ENCODE data around the gene CHST2.

Gene CHST2

GRCh38 chr3:143084856-143085731, 34.5 kb upstream of the CHST2 start:
- no peaks in the 10 kb centered on the region for H3K27me3 ChIP-seq (ENCODE audit: control insufficient read depth, insufficient read depth, low read length)
- no peak overlapping the region for H3K4me3 ChIP-seq (ENCODE audit: low read length)
- H3K27ac ChIP-seq (ENCODE audit: low read depth, low read length) = no peak overlapping the region
- H3K4me1 ChIP-seq (ENCODE audit: control insufficient read depth, insufficient read depth, low read length) = no peaks in the 10 kb centered on the region
- no peaks in the 10 kb centered on the region for H3K36me3 ChIP-seq (ENCODE audit: control insufficient read depth, insufficient read depth, low read length)
- H3K9ac ChIP-seq (ENCODE audit: low read length) = no peak overlapping the region

GRCh38 chr3:143088835-143089234, 30.7 kb upstream of the CHST2 start:
- Histone ChIP-seq H3K4me3 (ENCODE audit: low read length) (no peak overlapping the region), H3K27me3 (ENCODE audit: control insufficient read depth, insufficient read depth, low read length) (no peaks in the 10 kb centered on the region), H3K36me3 (ENCODE audit: control insufficient read depth, insufficient read depth, low read length) (no peaks in the 10 kb centered on the region), H3K27ac (ENCODE audit: low read depth, low read length) (no peak overlapping the region), H3K9ac (ENCODE audit: low read length) (no peak overlapping the region), H3K4me1 (ENCODE audit: control insufficient read depth, insufficient read depth, low read length) (no peaks in the 10 kb centered on the region)

- Histone ChIP-seq H3K4me1 (ENCODE audit: control insufficient read depth, insufficient read depth, low read length) (no peaks in the 10 kb centered on the region), H3K36me3 (ENCODE audit: control insufficient read depth, insufficient read depth, low read length) (no peaks in the 10 kb centered on the region), H3K4me3 (ENCODE audit: low read length) (no peak overlapping the region), H3K27me3 (ENCODE audit: control insufficient read depth, insufficient read depth, low read length) (no peaks in the 10 kb centered on the region), H3K27ac (ENCODE audit: low read depth, low read length) (no peak overlapping the region), H3K9ac (ENCODE audit: low read length) (no peak overlapping the region)
These were observed 29.6 kb upstream of the CHST2 start for GRCh38 chr3:143089965-143090364.

- H3K36me3 ChIP-seq (ENCODE audit: control insufficient read depth, insufficient read depth, low read length) = no peaks in the 10 kb centered on the region
- H3K9ac ChIP-seq (ENCODE audit: low read length) = no peak overlapping the region
- no peak overlapping the region for H3K27ac ChIP-seq (ENCODE audit: low read depth, low read length)
- H3K27me3 ChIP-seq (ENCODE audit: control insufficient read depth, insufficient read depth, low read length) = no peaks in the 10 kb centered on the region
- H3K4me1 ChIP-seq (ENCODE audit: control insufficient read depth, insufficient read depth, low read length) = no peaks in the 10 kb centered on the region
- H3K4me3 ChIP-seq (ENCODE audit: low read length) = no peak overlapping the region
These were observed 29.1 kb upstream of the CHST2 start for GRCh38 chr3:143090486-143090885.

- Histone ChIP-seq H3K36me3 (ENCODE audit: control insufficient read depth, insufficient read depth, low read length) (no peaks in the 10 kb centered on the region), H3K27ac (ENCODE audit: low read depth, low read length) (no peak overlapping the region)
These were observed 28.4 kb upstream of the CHST2 start for GRCh38 chr3:143090976-143091837.

GRCh38 chr3:143092191-143092590, 27.4 kb upstream of the CHST2 start:
- H3K27me3 ChIP-seq (ENCODE audit: control insufficient read depth, insufficient read depth, low read length) = no peaks in the 10 kb centered on the region
- no peaks in the 10 kb centered on the region for H3K4me1 ChIP-seq (ENCODE audit: control insufficient read depth, insufficient read depth, low read length)
- H3K27ac ChIP-seq (ENCODE audit: low read depth, low read length) = no peak overlapping the region
- no peak overlapping the region for H3K9ac ChIP-seq (ENCODE audit: low read length)
- no peaks in the 10 kb centered on the region for H3K36me3 ChIP-seq (ENCODE audit: control insufficient read depth, insufficient read depth, low read length)
- H3K4me3 ChIP-seq (ENCODE audit: low read length) = no peak overlapping the region

More at GRCh38 chr3:143090976-143091837, 28.4 kb upstream of the CHST2 start:
- Histone ChIP-seq H3K4me1 (ENCODE audit: control insufficient read depth, insufficient read depth, low read length) (no peaks in the 10 kb centered on the region), H3K27me3 (ENCODE audit: control insufficient read depth, insufficient read depth, low read length) (no peaks in the 10 kb centered on the region), H3K9ac (ENCODE audit: low read length) (no peak overlapping the region), H3K4me3 (ENCODE audit: low read length) (no peak overlapping the region)

GRCh38 chr3:143095813-143096212, 23.8 kb upstream of the CHST2 start:
- Histone ChIP-seq H3K27me3 (ENCODE audit: control insufficient read depth, insufficient read depth, low read length) (no peaks in the 10 kb centered on the region), H3K27ac (ENCODE audit: low read depth, low read length) (no peak overlapping the region), H3K4me3 (ENCODE audit: low read length) (no peak overlapping the region), H3K4me1 (ENCODE audit: control insufficient read depth, insufficient read depth, low read length) (no peaks in the 10 kb centered on the region), H3K9ac (ENCODE audit: low read length) (no peak overlapping the region), H3K36me3 (ENCODE audit: control insufficient read depth, insufficient read depth, low read length) (no peaks in the 10 kb centered on the region)

GRCh38 chr3:143098032-143098764, 21.4 kb upstream of the CHST2 start:
- Histone ChIP-seq H3K27ac (ENCODE audit: low read depth, low read length) (no peak overlapping the region), H3K4me1 (ENCODE audit: control insufficient read depth, insufficient read depth, low read length) (no peaks in the 10 kb centered on the region), H3K9ac (ENCODE audit: low read length) (no peak overlapping the region), H3K27me3 (ENCODE audit: control insufficient read depth, insufficient read depth, low read length) (no peaks in the 10 kb centered on the region), H3K36me3 (ENCODE audit: control insufficient read depth, insufficient read depth, low read length) (no peaks in the 10 kb centered on the region), H3K4me3 (ENCODE audit: low read length) (no peak overlapping the region)

- Histone ChIP-seq H3K36me3 (ENCODE audit: control insufficient read depth, insufficient read depth, low read length) (no peaks in the 10 kb centered on the region), H3K4me3 (ENCODE audit: low read length) (no peak overlapping the region), H3K27ac (ENCODE audit: low read depth, low read length) (no peak overlapping the region), H3K4me1 (ENCODE audit: control insufficient read depth, insufficient read depth, low read length) (no peaks in the 10 kb centered on the region), H3K9ac (ENCODE audit: low read length) (no peak overlapping the region), H3K27me3 (ENCODE audit: control insufficient read depth, insufficient read depth, low read length) (no peaks in the 10 kb centered on the region)
These were observed 20.4 kb upstream of the CHST2 start for GRCh38 chr3:143099210-143099609.

- no peaks in the 10 kb centered on the region for H3K27me3 ChIP-seq (ENCODE audit: control insufficient read depth, insufficient read depth, low read length)
- no peak overlapping the region for H3K9ac ChIP-seq (ENCODE audit: low read length)
- no peaks in the 10 kb centered on the region for H3K4me1 ChIP-seq (ENCODE audit: control insufficient read depth, insufficient read depth, low read length)
- H3K4me3 ChIP-seq (ENCODE audit: low read length) = no peak overlapping the region
- no peaks in the 10 kb centered on the region for H3K36me3 ChIP-seq (ENCODE audit: control insufficient read depth, insufficient read depth, low read length)
- H3K27ac ChIP-seq (ENCODE audit: low read depth, low read length) = no peak overlapping the region
These were observed 19.9 kb upstream of the CHST2 start for GRCh38 chr3:143099690-143100089.

GRCh38 chr3:143100451-143100850, 19.1 kb upstream of the CHST2 start:
- H3K9ac ChIP-seq (ENCODE audit: low read length) = no peak overlapping the region
- no peaks in the 10 kb centered on the region for H3K36me3 ChIP-seq (ENCODE audit: control insufficient read depth, insufficient read depth, low read length)
- H3K4me1 ChIP-seq (ENCODE audit: control insufficient read depth, insufficient read depth, low read length) = no peaks in the 10 kb centered on the region
- H3K4me3 ChIP-seq (ENCODE audit: low read length) = no peak overlapping the region
- H3K27ac ChIP-seq (ENCODE audit: low read depth, low read length) = no peak overlapping the region
- H3K27me3 ChIP-seq (ENCODE audit: control insufficient read depth, insufficient read depth, low read length) = no peaks in the 10 kb centered on the region

GRCh38 chr3:143101792-143102381, 17.7 kb upstream of the CHST2 start:
- Histone ChIP-seq H3K27ac (ENCODE audit: low read depth, low read length) (no peak overlapping the region), H3K4me3 (ENCODE audit: low read length) (no peak overlapping the region), H3K27me3 (ENCODE audit: control insufficient read depth, insufficient read depth, low read length) (no peaks in the 10 kb centered on the region), H3K9ac (ENCODE audit: low read length) (no peak overlapping the region), H3K4me1 (ENCODE audit: control insufficient read depth, insufficient read depth, low read length) (no peaks in the 10 kb centered on the region), H3K36me3 (ENCODE audit: control insufficient read depth, insufficient read depth, low read length) (no peaks in the 10 kb centered on the region)
